Lung (tissue), 12 donors: ENCODE results near the gene PLEKHA6. TPM values are rescaled to one million over a fixed set of nuclear protein-coding genes. Genes with fewer than 3 reads are reported as not detected.
"Not testable (repeated sequence)": the region's sequence is repeated elsewhere in the genome, so short reads cannot be mapped to it uniquely, and the experiment has no call there.

Source experiments
- ATAC-seq: fragments of 200-7000 bp; cut with Tn5 transposase; one replicate; pipeline ENCODE4 v1.9.1; 2020; ENCODE audit warnings: moderate number of reproducible peaks; ENCODE audit not compliant: insufficient read depth, low FRiP score
- DNase-seq, 3 donors: peaks; one replicate each; pipeline ENCODE4 v3.0.0-alpha.2; 2013 to 2017
- H3K27ac ChIP-seq, 2 donors: one replicate each; pipeline ENCODE4 v1.5.1; 2013; ENCODE audit warnings: mild to moderate bottlenecking in 2 of 2, moderate library complexity in 2 of 2, control low read depth in 1 of 2, inconsistent platforms in 1 of 2, low read depth in 1 of 2, low read length in 1 of 2
- H3K27me3 ChIP-seq, 3 donors: one replicate each; pipeline ENCODE4 v1.5.1; 2013; ENCODE audit warnings: low read length in 2 of 3; ENCODE audit not compliant: control insufficient read depth in 3 of 3, insufficient read depth in 3 of 3
- H3K36me3 ChIP-seq, 4 donors: one replicate each; pipeline ENCODE4 v1.5.1; 2013; ENCODE audit warnings: low read length in 4 of 4, mild to moderate bottlenecking in 1 of 4, moderate library complexity in 1 of 4; ENCODE audit not compliant: control insufficient read depth in 4 of 4, insufficient read depth in 4 of 4
- H3K4me1 ChIP-seq, 5 donors: one replicate each; pipeline ENCODE4 v1.5.1; 2013; ENCODE audit warnings: low read length in 5 of 5, mild to moderate bottlenecking in 2 of 5, moderate library complexity in 1 of 5; ENCODE audit not compliant: control insufficient read depth in 5 of 5, insufficient read depth in 5 of 5
- H3K4me3 ChIP-seq: one replicate; pipeline ENCODE4 v1.5.1; 2013; ENCODE audit warnings: mild to moderate bottlenecking, control low read depth, moderate library complexity
- H3K9ac ChIP-seq, 2 donors: one replicate each; pipeline ENCODE4 v1.5.1; 2013; ENCODE audit warnings: low read length in 2 of 2, control low read depth in 1 of 2; ENCODE audit not compliant: insufficient read depth in 1 of 2
- H3K9me3 ChIP-seq, 4 donors: one replicate each; pipeline ENCODE4 v1.5.1; 2013; ENCODE audit warnings: low read length in 3 of 4, mild to moderate bottlenecking in 1 of 4, moderate library complexity in 1 of 4; ENCODE audit not compliant: control insufficient read depth in 4 of 4, insufficient read depth in 3 of 4
- CTCF ChIP-seq: IDR thresholded peaks from 2 replicates; pipeline ENCODE4 v1.5.1; 2012; ENCODE audit warnings: mild to moderate bottlenecking; ENCODE audit errors: control extremely low read depth, extremely low read depth
- WGBS, 2 donors: extraction: QIAGEN DNeasy Blood & Tissue Kit; methylation state at CpG; one replicate each; pipeline ENCODE4 v1.1.7; 2013; 5-methylcytosine and 5-hydroxymethylcytosine counted together
- polyA plus RNA-seq, 2 donors: library from polyadenylated mRNA; stranded (reverse); fragments of 200-250 nt; gene quantifications; one replicate each; pipeline ENCODE4 v1.2.1, GENCODE V29; 2013
- total RNA-seq, 2 donors: library from RNA; depleted of rRNA in 1 of 2; stranded (reverse); fragments of >200 nt in 1 of 2; gene quantifications; one replicate each; pipeline ENCODE4 v1.2.1, GENCODE V29; 2014 to 2021
- donor health status: control.
- donor health status: control.
- donor health status: Bipolar disorder and iron deficiency.
- donor health status: healthy.
- donor health status: DM: yes; HTN: yes; CAD: no.

Gene PLEKHA6
- total and polyA plus RNA-seq, 4 donors: 0.88 to 10.5 (median 3.3) TPM

GRCh38 chr1:204241914-204242313 is 117.8 kb downstream of the PLEKHA6 start:
- ATAC-seq: no peak

GRCh38 chr1:204241050-204241449 is 118.7 kb downstream of the PLEKHA6 start:
- H3K4me1 ChIP-seq: no peaks in the 10 kb centered on the region
- H3K9ac ChIP-seq: no peak overlapping the region
- H3K27ac ChIP-seq: no peak overlapping the region
- TF ChIP-seq CTCF: no peak
- ATAC-seq (no peak), DNase-seq (no peak)
- 60 to 64% methylated on average over 2 of the region's 2 CpGs for WGBS, 2 donors
- peaks cover 0 to 4% (median 1%) of the 10 kb centered on the region in 4 donors for H3K36me3 ChIP-seq
- no peaks in the 10 kb centered on the region for H3K27me3 ChIP-seq
- no peaks in the 10 kb centered on the region for H3K9me3 ChIP-seq
- H3K4me3 ChIP-seq: no peak overlapping the region

More at GRCh38 chr1:204241914-204242313, 117.8 kb downstream of the PLEKHA6 start:
- TF ChIP-seq CTCF: no peak
- Histone ChIP-seq H3K4me1 (no peaks in the 10 kb centered on the region), H3K4me3 (no peak overlapping the region), H3K27ac (no peak overlapping the region), H3K36me3 (peaks cover 0 to 4% (median 3%) of the 10 kb centered on the region in 4 donors), H3K9ac (no peak overlapping the region), H3K27me3 (no peaks in the 10 kb centered on the region), H3K9me3 (no peaks in the 10 kb centered on the region)
- 97% methylated on average over 5 of the region's 5 CpGs for WGBS, 2 donors
- no peak for DNase-seq

- 72 to 93% methylated on average over 1 of the region's 1 CpG for WGBS, 2 donors
- no peak for DNase-seq
- H3K27ac ChIP-seq: no peak overlapping the region
- no peak overlapping the region for H3K9ac ChIP-seq
- no peak for ATAC-seq
- H3K4me3 ChIP-seq: no peak overlapping the region
- TF ChIP-seq CTCF: no peak
- H3K4me1 ChIP-seq: no peaks in the 10 kb centered on the region
- no peaks in the 10 kb centered on the region for H3K27me3 ChIP-seq
- peaks cover 0 to 4% (median 1%) of the 10 kb centered on the region in 4 donors for H3K36me3 ChIP-seq
- no peaks in the 10 kb centered on the region for H3K9me3 ChIP-seq
Observed at GRCh38 chr1:204240233-204240632, 119.5 kb downstream of the PLEKHA6 start.

- 83 to 85% methylated on average over 3 of the region's 3 CpGs for WGBS, 2 donors
- DNase-seq, H3K4me3 ChIP-seq, ATAC-seq, H3K36me3 ChIP-seq, H3K4me1 ChIP-seq, H3K27me3 ChIP-seq, H3K27ac ChIP-seq, H3K9me3 ChIP-seq, H3K9ac ChIP-seq: not testable (repeated sequence)
Observed at GRCh38 chr1:204239401-204239800, 120.3 kb downstream of the PLEKHA6 start.

- not testable (repeated sequence) for H3K36me3 ChIP-seq, DNase-seq
Observed at GRCh38 chr1:204238520-204238919, 121.2 kb downstream of the PLEKHA6 start.

GRCh38 chr1:204237515-204237914 is 122.2 kb downstream of the PLEKHA6 start:
- DNase-seq, H3K36me3 ChIP-seq, H3K27me3 ChIP-seq, H3K9ac ChIP-seq, H3K9me3 ChIP-seq, ATAC-seq, H3K27ac ChIP-seq, H3K4me3 ChIP-seq, H3K4me1 ChIP-seq: not testable (repeated sequence)
- WGBS, 2 donors: 98 to 100% methylated on average over 1 of the region's 1 CpG

More at GRCh38 chr1:204238520-204238919, 121.2 kb downstream of the PLEKHA6 start:
- H3K9me3 ChIP-seq, H3K4me3 ChIP-seq, H3K4me1 ChIP-seq, ATAC-seq, H3K9ac ChIP-seq, H3K27ac ChIP-seq, H3K27me3 ChIP-seq: not testable (repeated sequence)
- 84 to 93% methylated on average over 2 of the region's 2 CpGs for WGBS, 2 donors
